GM19099 (cell line): ENCODE data around the gene SAMD5.

Experiments
- POLR2A ChIP-seq: IDR thresholded peaks from 3 replicates; pipeline ENCODE4 v1.6.1; 2011; ENCODE audit warnings: low read depth; ENCODE audit not compliant: insufficient read length; ENCODE audit errors: extremely low read depth

Gene SAMD5

DNA sequence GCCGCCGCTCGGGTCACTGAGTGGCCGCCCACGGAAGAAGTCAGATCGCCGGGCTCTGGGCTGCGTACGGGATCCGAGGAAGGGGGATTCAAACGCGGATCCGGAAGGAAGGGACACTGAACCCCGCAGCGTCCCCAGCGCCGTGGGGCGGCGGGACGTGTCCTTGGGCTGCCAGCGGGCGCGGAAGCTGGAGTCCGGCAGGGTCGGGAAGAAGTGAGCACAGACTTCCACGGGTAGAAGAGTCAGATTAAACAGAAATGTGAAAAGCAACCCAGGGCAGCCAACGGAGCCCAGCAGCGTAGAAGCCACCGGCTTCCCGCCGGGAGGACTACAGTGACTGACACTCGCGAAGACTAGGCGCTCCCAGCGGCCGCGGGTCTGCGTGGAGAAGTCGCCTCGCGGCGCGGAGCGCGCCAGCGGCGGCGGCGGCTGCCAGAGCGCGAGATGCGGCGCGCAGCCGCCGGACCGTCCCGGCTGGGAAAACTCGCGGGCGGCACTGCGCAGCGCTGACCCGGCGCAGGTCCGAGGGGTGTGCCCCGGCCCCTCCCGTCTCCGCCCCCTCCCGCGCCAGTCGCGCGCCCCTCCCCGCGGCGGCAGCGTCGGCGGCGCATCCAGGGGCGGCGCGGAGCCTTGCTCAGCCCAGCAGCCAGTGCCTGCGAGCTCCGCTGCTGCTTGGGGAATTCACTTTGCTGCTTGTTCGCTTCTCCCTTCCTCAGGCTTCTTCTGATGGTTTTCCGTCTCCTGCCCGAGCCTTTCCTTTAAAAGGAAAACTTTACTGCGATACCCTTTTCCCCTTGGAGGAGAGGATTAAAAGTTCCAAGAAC lies at the start of gene SAMD5:
Gene SAMD5 (plus strand): TSS at position 649 of the 824 bp plus-strand sequence. CDS start 239 bp downstream, outside the sequence.
- TF ChIP-seq POLR2A, result no peak

DNA sequence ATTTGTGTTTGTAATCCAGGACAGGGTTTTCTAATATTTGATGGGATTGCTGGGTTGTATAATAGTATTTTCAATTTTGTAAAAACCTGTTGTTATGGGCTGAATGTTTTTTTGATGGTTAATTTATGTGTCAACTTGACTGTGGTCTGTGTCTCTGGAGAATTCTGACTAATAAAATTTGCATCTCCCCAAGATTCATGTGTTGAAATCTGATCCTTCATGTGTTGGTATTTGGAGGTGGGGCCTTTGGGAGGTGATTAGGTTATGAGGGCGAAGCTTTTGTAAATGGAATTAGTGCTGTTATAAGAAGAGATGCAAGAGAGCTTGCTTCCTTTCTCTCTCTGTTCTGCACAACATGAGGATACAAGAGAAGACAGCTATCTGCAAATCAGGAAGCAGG lies 48.7 kb upstream of the SAMD5 start:
- TF ChIP-seq POLR2A, result no peak

DNA sequence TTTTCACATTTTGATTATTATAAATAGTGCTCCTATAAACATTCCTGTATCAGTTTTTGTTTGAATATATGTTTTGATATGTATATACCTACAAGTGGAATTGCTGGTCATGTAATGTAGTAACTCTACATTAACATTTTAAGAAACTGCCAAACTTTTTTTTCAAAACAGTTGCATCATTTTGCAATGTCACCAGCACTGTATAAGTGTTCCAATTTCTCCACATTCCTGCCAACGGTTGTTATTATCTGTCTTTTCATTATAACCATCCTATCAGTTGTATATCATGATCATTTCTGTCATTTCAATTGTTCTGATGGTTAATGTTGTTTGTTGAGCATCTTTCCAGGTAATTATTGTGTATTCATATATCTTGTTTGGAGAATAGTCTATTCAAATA lies 44.8 kb upstream of the SAMD5 start:
- TF ChIP-seq POLR2A, result no peak

DNA sequence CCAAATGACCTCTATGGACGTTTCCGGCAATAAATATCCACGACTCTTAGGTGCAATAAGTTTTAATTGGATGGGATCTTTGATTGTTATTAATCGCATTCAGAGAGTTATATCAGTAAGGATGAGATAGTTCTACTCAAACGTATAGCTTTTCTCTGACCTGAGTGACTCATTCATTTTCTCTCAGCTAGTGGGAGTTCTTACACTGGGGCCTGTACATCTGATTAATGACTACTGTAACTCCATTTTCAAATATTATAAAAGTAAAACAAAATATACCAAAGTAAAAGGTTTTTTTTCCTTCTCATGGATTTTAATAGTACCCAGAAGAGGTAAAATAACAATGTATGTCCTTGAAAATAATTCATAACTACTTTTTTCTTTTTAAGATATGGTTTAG lies 41.1 kb upstream of the SAMD5 start:
- TF ChIP-seq POLR2A, result no peak

DNA sequence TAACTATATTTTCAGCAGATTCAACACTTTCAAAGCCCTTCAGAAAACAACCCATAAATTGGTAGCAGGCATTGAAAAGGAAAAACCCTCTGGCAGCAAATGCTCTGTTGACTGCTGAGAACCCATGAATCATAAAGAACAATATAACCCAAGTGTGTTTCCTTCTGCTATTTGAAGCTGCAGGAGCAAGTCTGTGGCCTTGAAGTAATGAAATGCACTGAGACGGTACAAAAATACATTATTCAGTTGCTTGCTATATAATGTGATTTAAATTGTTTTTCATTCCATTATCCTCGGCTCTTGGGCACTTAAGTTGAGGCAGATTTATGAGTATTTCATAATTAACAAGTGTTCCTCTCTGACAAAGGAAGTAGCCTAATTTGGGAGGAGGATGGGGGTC lies 40.6 kb upstream of the SAMD5 start:
- no peak for TF ChIP-seq POLR2A

DNA sequence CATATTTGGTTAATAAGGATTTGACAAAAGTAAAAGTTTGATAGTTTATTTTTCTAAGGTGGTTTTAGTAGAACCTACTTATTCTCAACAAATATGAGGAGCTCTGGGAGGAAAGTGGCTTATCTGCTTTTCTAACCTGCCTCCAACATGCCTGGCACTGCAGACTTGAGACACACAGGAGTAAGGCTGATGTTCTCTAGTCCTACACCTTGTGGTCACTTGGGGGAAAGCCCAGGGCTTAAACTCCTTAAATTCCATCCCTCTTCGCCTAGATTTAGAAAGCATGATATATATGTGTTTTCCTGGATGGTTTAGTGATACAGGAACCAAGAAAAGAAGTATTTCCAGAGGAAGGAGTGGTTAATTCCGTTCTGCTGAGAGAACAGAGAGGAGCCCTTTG lies 39.9 kb upstream of the SAMD5 start:
- no peak for TF ChIP-seq POLR2A

DNA sequence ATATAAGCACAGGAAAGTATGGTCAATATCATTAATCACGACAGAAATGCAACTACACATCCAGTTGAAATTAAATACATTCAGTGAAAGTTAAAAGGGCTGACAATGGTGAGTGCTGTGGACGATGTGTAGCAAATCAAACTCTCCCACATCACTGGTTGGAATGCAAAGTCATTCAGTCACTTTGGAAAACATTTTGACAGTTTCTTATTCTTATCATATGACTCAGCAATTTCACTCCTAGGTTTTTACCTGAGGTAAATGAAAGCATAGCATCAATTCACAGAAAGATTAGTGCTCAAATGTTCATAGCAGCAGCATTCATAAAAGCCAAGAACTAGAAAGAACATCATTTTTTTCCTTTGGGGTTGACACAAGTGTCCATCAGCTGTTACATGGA lies 28.6 kb upstream of the SAMD5 start:
- no peak for TF ChIP-seq POLR2A

DNA sequence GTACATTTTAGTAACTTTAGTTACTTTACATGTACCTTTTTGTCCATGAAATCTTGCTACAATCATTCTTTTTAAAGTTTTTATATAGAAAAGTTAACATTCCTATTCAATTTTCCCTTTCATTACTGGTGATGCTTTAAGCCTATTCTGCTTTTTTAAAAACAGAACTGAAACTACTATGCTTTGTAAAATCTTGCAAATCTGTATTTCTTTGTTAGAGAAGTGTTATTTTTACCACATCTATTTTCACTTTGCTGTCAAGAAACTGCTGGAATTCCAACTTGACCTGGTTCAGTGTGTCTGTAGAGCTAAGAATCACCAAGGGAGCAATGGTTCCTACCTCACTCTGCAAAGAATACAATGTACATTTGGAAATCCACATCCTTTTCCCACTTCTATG lies 21.8 kb upstream of the SAMD5 start:
- no peak for TF ChIP-seq POLR2A

DNA sequence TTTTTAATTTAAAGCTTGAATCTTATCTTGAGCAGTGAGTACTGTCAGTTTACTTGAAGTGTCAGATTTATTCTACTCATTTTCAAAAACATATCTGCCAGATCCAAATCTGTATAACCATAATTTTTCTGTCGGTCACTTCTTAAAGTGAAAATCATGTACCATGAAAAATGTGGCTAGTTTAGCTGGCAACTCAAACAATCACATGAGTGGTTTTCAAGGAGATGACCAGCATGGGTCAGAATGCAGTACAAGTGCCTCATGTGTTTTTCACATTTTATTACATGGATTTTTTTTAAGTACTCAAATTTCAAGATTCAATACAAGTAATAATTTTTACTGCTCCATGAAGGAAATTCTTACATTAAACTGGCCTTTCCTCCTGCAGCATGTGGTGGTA lies 11.0 kb upstream of the SAMD5 start:
- TF ChIP-seq POLR2A, result no peak

DNA sequence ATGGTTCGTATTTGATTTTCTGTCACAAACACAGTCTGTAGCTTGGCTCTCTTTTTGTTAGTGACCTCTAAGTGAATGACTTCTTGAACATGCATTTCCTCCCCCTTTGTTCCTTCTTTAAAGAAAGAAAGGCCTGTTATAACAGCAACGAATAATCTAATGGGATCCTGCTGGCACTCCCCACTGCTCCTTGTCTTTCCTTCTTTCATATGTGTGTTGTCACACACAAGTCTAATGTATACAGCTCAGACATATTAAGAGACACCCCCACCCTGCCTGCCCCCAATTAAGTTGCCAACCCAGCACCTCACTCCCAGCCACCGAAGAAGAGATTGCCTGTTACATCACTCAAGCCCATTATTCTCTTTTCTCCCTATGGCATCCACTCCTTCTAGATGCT lies 4.9 kb upstream of the SAMD5 start:
- TF ChIP-seq POLR2A, result no peak

DNA sequence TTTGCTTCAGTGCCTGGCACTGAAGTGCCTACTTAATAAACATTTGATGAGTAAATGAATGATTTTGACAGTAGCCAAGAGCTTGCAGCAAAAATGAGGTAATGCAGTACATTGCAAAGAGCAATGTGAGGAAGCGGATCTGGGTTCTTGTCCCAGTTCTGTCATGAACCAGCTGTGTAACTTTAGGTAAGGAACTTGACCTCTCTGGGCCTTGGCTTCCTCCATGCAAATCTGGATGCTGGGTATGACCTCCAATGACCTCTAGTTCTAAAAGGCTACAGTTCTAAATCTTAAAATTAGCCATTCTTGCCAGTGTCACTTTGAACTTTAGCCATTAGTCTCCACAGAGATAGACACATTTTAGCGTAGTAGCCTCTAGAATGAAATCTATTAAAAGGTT lies 3.6 kb upstream of the SAMD5 start:
- TF ChIP-seq POLR2A, result no peak

DNA sequence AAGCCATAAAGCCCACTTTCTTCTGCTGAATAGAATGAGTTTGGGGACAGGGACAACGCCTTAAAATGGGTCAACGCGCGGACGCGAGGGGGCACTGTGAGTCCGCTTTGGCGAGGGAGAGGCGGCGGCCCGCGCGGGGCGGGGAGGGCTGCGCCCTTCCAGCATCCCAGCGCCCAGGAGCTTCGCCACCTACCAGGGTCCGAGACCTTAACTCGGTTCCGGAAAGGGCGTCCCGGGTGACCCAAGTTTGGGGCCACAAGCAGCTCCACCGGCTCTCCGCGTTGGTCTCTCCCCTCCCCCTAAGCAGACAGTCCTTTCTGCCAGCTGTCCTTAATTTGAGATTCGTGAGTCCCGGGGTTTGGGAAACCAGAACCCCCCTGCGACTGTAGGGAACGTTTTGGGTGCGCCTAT lies 1.8 kb upstream of the SAMD5 start:
- TF ChIP-seq POLR2A, result no peak

DNA sequence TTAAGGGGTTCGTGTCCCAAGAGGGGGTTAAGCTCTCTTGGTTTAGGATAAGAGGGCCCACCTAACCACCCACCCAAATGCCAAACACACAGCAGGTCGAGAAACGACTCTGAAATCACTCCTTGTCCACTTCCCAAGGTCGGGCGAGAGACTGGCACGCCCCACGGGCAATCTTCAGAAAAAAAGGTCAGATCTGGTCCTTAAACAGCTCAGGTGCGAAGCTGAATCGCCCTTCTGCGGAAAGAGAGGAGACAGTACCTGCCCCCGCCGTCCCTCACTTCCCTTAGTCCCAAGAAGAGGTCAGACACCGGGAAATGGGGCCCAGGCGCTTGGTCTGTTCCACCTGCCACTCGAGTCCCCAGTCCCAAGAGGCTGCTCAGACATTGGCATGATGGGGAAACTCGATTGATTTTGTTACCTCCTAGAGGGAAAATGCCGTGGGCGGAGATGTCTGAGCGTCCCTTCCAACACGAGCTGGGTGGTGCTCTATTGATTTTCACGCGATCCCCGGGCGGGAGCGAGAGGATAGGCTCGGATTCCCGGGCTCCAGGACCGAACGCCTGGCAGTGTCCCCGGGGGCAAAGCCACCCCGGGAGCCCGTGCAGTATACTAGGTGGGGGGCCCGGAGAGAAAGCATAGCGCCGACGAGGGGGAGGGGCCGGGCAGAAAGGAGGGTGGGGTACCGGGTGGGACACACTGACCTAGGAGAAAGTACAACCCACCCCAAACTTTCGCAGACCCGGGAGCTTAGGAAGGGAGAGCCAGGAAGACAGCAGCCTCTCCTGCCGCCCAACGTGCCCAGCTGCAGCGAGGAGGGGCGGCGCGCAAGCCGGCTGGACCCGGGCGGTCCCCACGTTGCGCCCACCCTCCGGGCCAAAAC lies 1.1 kb upstream of the SAMD5 start:
- TF ChIP-seq POLR2A, result no peak

DNA sequence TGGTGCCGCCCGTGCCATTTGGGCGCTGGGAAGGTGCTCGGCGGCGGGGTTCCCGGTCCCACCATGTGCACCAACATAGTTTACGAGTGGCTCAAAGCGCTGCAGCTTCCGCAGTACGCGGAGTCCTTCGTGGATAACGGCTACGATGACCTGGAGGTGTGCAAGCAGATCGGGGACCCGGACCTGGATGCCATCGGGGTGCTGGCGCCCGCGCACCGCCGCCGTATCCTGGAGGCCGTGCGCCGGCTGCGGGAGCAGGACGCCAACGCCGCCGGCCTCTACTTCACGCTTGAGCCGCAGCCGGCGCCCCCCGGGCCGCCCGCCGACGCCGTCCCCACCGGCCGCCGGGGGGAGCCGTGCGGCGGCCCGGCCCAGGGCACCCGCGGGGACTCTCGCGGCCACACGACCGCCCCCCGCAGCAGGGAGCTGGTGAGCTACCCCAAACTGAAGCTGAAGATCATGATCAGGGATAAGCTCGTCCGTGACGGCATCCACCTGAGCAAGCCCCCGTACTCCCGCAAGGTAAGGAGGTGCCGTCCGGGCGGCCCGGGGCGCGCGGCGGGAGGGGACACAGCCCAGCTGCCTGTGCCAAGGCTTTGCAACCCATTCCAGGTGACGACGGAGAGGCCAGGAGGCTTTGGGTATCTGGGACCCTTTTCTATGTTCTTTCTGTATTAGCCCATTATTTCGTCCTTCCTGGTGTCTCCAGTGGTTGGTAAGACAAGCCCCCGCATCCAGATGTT lies 547 bp downstream of the SAMD5 start:
- TF ChIP-seq POLR2A, result no peak

DNA sequence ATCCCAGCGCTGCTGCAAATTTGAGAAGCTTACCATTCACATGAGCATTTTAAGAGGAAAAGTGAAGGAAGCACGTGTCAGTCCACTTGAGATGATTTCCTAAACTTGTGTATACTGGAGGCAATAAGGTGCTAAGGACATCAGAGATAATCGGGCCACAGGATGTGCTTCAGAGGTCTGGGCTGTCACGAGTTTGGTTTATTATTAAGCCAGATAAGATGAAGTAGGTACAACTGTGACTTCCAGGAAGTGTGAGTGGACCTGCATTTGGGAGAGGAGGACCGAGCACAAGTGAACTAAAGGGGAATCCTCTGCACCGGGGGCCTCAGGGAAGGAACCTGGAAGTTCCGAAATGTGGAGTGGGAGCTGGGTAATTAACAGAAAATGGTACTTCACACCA lies 1.4 kb downstream of the SAMD5 start:
- no peak for TF ChIP-seq POLR2A
